Lower leg skin (tissue), 3 donors: ENCODE measurements around the gene TMEM128.

Source experiments
- CTCF ChIP-seq, 3 donors: fragments of 450-650 bp; IDR thresholded peaks; one replicate each; pipeline ENCODE4 v1.5.1; 2016; ENCODE audit warnings: antibody characterized with exemption in 3 of 3, mild to moderate bottlenecking in 3 of 3, moderate library complexity in 2 of 3
- POLR2A ChIP-seq, 2 donors: fragments of 450-650 bp; IDR thresholded peaks; one replicate each; pipeline ENCODE4 v1.6.1; 2016 to 2017; ENCODE audit warnings: antibody characterized with exemption in 2 of 2, mild to moderate bottlenecking in 1 of 2, moderate library complexity in 1 of 2

- no peak for TF ChIP-seq CTCF (IDR thresholded peaks at IDR 0.05)
- TF ChIP-seq POLR2A (IDR thresholded peaks at IDR 0.05): no peak
Observed at GRCh38 chr4:4267981-4268380, 20.0 kb upstream of the TMEM128 start.
